Fibroblast of pulmonary artery (primary cell): Measurements from ENCODE around the gene THTPA.
"Not testable (repeated sequence)": the region's sequence is repeated elsewhere in the genome, so short reads cannot be mapped to it uniquely, and the experiment has no call there.

Experiments
- DNase-seq: peaks from one replicate; pipeline ENCODE4 v3.0.0-alpha.2; 2010; ENCODE audit warnings: low read depth
- H3K4me3 ChIP-seq: replicated peaks from 2 replicates; pipeline ENCODE4 v1.5.1; 2011; ENCODE audit warnings: low read depth, mild to moderate bottlenecking, control low read depth, low read length, moderate library complexity
- TF ChIP-seq, protein P1 (sequence below): IDR thresholded peaks from 2 replicates; pipeline ENCODE4 v1.5.1; 2011; ENCODE audit warnings: mild to moderate bottlenecking, control low read depth, low read length, inconsistent platforms; ENCODE audit errors: missing control alignments

Gene THTPA

DNA sequence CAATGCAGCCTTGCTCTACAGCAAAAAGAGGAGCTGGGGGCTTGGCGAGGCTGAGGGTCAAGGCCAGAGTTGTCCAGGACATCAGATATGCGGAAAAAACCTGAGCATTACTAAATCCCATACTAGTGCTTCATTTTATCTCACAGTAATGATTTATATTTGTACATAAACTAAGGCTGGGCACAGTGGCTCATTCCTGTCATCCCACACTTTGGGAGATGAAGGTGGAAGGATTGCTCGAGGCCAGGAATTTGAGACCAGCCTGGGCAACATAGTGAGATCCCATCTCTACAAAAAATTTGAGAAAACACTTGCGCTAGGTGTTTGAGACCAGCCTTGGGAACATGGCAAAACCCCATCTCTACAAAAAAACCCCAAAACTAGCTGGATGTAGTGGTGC is 34.1 kb downstream of the THTPA start:
- TF ChIP-seq, protein P1, sequence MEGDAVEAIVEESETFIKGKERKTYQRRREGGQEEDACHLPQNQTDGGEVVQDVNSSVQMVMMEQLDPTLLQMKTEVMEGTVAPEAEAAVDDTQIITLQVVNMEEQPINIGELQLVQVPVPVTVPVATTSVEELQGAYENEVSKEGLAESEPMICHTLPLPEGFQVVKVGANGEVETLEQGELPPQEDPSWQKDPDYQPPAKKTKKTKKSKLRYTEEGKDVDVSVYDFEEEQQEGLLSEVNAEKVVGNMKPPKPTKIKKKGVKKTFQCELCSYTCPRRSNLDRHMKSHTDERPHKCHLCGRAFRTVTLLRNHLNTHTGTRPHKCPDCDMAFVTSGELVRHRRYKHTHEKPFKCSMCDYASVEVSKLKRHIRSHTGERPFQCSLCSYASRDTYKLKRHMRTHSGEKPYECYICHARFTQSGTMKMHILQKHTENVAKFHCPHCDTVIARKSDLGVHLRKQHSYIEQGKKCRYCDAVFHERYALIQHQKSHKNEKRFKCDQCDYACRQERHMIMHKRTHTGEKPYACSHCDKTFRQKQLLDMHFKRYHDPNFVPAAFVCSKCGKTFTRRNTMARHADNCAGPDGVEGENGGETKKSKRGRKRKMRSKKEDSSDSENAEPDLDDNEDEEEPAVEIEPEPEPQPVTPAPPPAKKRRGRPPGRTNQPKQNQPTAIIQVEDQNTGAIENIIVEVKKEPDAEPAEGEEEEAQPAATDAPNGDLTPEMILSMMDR: no peak
- H3K4me3 ChIP-seq: no peak overlapping the region
- DNase-seq: no peak

DNA sequence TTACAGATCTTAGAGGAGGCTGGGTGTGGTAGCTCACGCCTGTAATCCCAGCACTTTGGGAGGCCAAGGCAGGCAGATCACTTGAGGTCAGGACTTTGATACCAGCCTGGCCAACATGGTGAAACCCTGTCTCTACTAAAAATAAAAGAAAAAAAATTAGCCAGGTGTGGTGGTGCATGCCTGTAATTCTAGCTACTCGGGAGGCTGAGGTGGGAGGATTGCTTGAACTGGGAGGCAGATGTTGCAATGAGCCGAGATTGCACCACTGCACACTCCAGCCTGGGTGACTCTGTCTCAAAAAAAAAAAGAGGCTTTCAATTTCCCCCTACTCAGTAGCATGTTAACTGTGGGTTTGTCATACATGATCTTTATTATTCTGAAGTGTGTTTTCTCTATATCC is 38.1 kb downstream of the THTPA start:
- DNase-seq, H3K4me3 ChIP-seq: not testable (repeated sequence)

GRCh38 chr14:23600322-23600707 is 44.2 kb downstream of the THTPA start:
- DNase-seq: no peak
- no peak overlapping the region for H3K4me3 ChIP-seq
- TF ChIP-seq, protein P1: no peak

- DNase-seq: no peak
- TF ChIP-seq, protein P1: no peak
- no peak overlapping the region for H3K4me3 ChIP-seq
These were observed 44.7 kb downstream of the THTPA start for GRCh38 chr14:23600806-23601205.

DNA sequence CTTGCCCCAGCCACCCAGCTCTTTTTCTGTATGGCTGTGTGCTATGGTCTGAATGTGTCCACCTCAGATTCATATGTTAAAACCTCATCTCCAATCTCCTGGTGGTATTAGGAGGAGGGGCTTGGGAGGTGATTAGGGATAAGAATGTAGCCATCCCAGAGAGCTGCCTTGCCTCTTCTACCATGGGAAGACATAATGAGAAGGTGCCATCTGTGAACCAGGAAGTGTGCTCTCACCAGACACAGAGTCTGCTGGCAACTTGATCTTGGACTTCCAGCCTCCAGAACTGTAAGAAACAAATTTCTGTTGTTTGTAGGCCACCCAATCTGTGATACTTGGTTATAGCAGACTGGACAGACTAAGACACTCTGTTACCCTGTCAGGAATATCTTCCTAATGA is 45.4 kb downstream of the THTPA start:
- TF ChIP-seq, protein P1: no peak
- H3K4me3 ChIP-seq: no peak overlapping the region
- no peak for DNase-seq

DNA sequence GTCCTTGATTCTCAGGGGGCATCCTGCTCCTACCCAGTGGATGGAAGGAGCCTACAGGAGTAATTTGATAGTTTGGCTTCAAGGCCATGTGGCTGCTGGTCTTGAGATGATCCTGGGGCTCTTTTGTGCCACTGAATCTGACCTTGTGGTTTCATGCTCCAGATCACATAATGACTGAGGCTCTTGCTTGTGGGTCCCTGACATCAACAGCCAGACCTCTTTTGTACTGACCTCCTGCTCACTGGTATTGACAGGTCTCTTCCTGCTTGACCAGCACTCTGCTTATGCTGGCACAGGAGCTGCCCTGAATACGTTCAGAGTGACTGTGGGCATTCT is 45.7 kb downstream of the THTPA start:
- DNase-seq: no peak
- H3K4me3 ChIP-seq: no peak overlapping the region
- TF ChIP-seq, protein P1: no peak

- no peak for DNase-seq
- H3K4me3 ChIP-seq: no peak overlapping the region
- TF ChIP-seq, protein P1: no peak
These were observed 46.4 kb downstream of the THTPA start for GRCh38 chr14:23602181-23603095.
